Measurements from ENCODE around the gene DAP. TPM values are rescaled to one million over a fixed set of nuclear protein-coding genes. Genes with fewer than 3 reads are reported as not detected.

Gene DAP
- total and polyA plus RNA-seq, 8 donors: 9.3 to 184 (median 91.0) TPM

GRCh38 chr5:10779592-10779991 lies 18.6 kb upstream of the DAP start:
- no peaks in the 10 kb centered on the region for H3K27me3 ChIP-seq
- no peak for DNase-seq
- TF ChIP-seq POLR2A (IDR thresholded peaks at IDR 0.05) (no peak), POLR2AphosphoS5 (IDR thresholded peaks at IDR 0.05) (no peak), EP300 (IDR thresholded peaks at IDR 0.05) (no peak), CTCF (IDR thresholded peaks at IDR 0.05) (no peak)
- H3K4me3 ChIP-seq: no peak overlapping the region
- H3K36me3 ChIP-seq: no peaks in the 10 kb centered on the region
- H3K27ac ChIP-seq: no peak overlapping the region
- H3K9me3 ChIP-seq: no peaks in the 10 kb centered on the region
- no peaks in the 10 kb centered on the region for H3K4me1 ChIP-seq
- intact Hi-C loops (cut with DNase I; ENCODE audit: low total_unique reads): no loop called here

- Histone ChIP-seq H3K9me3 (no peaks in the 10 kb centered on the region), H3K27me3 (no peaks in the 10 kb centered on the region), H3K36me3 (no peaks in the 10 kb centered on the region), H3K4me3 (no peak overlapping the region), H3K4me1 (no peaks in the 10 kb centered on the region), H3K27ac (no peak overlapping the region)
- 55 to 72% (median 60%) methylated on average over 2 of the region's 2 CpGs for WGBS, 5 donors
- intact Hi-C loops (cut with DNase I; ENCODE audit: low total_unique reads): no loop called here
- no peak for DNase-seq
- TF ChIP-seq CTCF (IDR thresholded peaks at IDR 0.05) (no peak), EP300 (IDR thresholded peaks at IDR 0.05) (no peak), POLR2A (IDR thresholded peaks at IDR 0.05) (no peak)
Measured at GRCh38 chr5:10778179-10778910, 17.3 kb upstream of the DAP start.

GRCh38 chr5:10775646-10776045 lies 14.6 kb upstream of the DAP start:
- DNase-seq: no peak
- WGBS, 5 donors: 62 to 79% (median 67%) methylated on average over 4 of the region's 4 CpGs
- TF ChIP-seq POLR2AphosphoS5 (IDR thresholded peaks at IDR 0.05): no peak
- TF ChIP-seq EP300 (IDR thresholded peaks at IDR 0.05): no peak
- peak in 1 of 7 experiments; percentile 8 for TF ChIP-seq CTCF (IDR thresholded peaks at IDR 0.05)
- H3K4me1 ChIP-seq: no peaks in the 10 kb centered on the region
- H3K27me3 ChIP-seq: no peaks in the 10 kb centered on the region
- no peak overlapping the region for H3K4me3 ChIP-seq
- intact Hi-C loops (cut with DNase I; ENCODE audit: low total_unique reads): no loop called here
- H3K36me3 ChIP-seq: no peaks in the 10 kb centered on the region
- no peak overlapping the region for H3K27ac ChIP-seq
- H3K9me3 ChIP-seq: no peaks in the 10 kb centered on the region

GRCh38 chr5:10772901-10773585 lies 12.0 kb upstream of the DAP start:
- Histone ChIP-seq H3K9me3 (no peaks in the 10 kb centered on the region), H3K4me1 (no peaks in the 10 kb centered on the region), H3K27ac (no peak overlapping the region), H3K36me3 (no peaks in the 10 kb centered on the region), H3K27me3 (no peaks in the 10 kb centered on the region), H3K4me3 (no peak overlapping the region)
- TF ChIP-seq POLR2AphosphoS5 (IDR thresholded peaks at IDR 0.05): no peak
- TF ChIP-seq CTCF (IDR thresholded peaks at IDR 0.05): no peak
- intact Hi-C loops (cut with DNase I; ENCODE audit: low total_unique reads): no loop called here
- DNase-seq: no peak
- 85 to 92% (median 86%) methylated on average over 7 of the region's 7 CpGs for WGBS, 5 donors
